ENCODE data around the gene SLC25A36.
"Not testable (repeated sequence)": the region's sequence is repeated elsewhere in the genome, so short reads cannot be mapped to it uniquely, and the experiment has no call there.

SLC25A36 gene

DNA sequence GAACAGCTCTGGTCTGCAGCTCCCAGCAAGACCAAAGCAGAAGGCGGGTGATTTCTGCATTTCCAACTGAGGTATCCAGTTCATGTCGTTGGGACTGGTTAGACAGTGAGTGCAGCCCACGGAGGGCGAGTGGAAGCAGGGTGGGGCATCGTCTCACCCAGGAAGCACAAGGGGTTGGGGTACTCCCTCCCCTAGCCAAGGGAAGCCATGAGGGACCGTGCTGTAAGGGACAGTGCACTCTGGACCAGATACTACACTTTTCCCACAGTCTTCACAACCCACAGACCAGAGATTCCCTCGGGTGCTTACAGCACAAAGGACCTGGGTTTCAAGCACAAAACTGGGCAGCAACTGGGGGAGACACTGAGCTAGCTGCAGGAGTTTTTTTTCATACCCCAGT is 8.5 kb upstream of the SLC25A36 start:
- no peak for DNase-seq

DNA sequence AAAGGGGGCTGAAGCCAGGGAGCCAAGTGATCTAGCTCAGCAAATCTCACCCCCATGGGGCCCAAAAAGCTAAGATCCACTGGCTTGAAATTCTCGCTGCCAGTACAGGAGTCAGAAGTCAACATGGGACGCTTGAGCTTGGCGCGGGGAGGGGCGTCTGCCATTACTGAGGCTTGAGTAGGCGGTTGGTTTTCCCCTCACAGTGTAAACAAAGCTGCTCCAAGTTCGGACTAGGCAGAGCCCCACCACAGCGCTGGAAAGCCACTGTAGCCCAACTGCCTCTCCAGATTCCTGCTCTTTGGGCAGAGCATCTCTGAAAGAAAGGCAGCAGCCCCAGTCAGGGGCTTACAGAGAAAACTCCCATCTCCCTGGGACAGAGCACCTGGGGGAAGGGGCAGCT is 8.1 kb upstream of the SLC25A36 start:
- DNase-seq = no peak

DNA sequence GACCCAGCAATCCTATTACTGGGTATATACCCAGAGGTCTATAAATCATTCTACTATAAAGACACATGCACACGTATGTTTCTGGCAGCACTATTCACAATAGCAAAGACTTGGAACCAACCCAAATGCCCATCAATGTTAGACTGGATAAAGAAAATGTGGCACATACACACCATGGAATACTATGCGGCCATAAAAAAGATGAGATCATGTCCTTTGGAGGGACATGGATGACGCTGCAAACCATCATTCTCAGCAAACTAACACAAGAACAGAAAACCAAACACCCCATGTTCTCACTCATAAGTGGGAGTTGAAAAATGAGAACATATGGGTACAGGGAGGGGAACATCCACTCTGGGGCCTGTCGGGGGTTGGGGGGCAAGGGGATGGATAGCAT is 2.3 kb upstream of the SLC25A36 start:
- DNase-seq = not testable (repeated sequence)

DNA sequence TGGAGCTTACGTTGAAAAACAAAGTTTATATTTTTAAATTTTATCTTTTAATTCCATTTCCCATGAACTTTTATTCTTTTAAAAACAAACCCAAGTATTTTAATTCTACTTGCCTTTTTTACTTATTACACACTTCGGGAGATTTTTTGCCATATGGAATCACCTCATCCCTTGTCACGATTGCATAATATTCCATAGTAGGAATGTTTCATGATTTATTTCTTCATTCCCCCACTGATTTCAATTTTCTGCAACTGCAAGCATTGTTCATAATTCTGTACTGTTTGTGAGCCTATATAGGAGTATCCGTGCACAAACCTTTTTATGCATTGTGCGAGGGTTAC is 574 bp upstream of the SLC25A36 start:
- DNase-seq = no peak

DNA sequence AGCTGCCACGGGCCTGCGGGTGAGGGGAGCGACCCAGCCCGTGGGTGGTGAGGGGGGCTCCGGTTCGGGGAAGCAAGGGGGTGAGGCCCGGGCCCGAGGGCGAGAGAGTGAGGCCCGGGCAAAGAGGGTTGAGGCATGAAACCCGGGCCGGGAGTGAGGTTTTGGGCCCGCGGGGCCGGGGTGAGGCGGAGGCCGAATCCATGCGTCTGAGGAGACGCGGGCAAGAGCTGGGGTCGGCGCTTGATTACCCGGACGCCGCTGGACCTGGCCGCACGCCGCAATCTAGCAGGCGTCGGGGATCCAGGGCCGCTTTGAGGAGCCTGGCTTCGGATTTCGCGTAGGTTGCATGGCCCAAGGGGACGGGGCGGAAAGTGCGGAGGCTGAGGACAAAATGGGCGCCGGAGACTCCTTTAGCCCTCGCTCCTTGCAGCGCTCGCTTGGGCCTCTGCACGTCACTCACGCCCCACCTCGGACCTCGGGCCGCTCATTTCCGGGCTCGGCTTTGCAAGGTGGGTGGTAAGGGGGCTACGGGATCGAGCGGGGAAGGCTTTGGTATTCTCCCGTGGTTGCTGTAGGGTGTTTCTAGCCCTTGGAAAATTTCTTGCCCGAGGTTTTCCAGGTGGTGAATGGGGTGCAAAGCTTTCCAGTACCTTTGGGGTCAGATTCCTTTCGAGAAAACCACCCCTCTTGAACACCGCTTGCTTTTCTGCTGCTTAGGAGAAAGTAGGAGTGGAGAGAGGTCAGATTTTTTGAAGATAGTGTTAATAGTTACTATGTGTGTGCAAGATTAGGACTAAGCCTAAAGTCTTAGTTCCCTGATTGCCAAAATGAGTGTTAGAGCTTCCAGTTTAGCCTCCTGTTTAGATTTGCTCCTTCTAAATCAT is 827 bp downstream of the SLC25A36 start:
- peak; percentile 49 to 59 for DNase-seq

DNA sequence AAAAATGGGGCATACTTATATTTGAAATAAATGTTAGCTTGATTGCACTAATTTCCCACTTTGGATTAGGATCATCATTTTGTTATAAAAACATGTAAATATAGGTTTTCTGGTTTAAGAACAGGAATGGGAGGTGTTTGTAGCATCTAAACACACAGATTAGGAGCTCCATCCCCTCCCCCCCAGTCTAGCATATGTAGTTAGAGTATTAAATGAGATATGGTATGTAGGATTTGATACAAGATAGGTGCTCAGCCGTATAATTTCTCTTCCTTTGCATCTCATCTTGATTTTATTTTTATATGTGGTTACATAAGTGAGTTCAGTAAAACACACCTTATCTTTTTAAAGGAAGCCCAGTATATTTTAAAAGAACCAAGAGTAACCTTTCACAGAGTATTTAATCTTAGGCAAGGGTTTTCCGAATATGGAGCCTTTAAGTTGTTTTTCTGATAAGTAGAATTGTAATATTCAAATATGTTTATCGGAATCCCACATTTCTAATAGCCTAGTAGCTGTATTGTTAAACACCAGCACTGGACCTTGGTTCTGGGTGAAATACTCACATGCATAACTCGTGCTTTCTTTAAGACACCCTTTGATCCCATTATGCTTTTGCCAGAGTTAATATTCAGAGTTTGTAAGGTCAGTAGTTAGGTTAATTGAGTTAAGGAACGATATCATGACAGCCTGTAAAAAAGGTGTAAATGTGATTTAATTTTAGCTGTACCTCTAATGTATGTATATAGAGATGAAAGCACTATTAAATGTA is 2.3 kb downstream of the SLC25A36 start:
- no peak for DNase-seq

DNA sequence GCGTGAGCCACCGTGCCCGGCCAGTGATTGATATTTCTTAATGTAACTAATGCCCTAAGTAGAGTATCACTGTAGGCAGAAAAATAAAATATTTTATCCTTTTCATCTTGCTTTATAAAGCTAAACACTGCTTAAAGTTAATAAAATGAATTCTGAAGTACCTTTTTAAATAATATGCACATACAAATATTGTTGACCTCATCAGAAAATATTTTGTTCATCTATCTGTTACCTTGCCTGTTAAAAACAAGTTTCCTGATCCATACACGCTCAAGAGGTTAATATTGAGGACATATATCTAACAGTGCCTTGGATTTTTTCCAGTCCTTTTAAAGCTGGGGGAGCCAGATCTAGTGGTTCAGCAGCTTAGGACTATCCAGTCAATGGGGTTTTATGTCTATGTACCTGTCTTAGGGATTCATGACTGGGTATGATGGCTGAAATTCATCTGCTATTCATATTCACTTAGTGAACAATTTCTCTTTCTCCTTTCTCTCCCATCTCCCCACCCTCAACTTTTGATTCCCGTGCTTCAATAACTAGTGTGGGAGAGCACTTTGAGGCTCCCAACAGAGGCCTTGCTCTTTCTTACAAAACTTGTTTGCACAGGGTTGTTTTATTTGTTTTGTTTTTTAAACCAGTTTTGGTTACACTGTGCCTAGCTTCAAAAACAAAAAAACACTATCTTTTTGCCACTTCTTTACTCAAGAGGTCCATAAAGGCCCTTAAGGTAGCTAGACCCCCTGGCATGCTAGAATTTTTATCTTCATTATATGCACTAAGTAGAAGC is 7.0 kb downstream of the SLC25A36 start:
- DNase-seq = no peak

DNA sequence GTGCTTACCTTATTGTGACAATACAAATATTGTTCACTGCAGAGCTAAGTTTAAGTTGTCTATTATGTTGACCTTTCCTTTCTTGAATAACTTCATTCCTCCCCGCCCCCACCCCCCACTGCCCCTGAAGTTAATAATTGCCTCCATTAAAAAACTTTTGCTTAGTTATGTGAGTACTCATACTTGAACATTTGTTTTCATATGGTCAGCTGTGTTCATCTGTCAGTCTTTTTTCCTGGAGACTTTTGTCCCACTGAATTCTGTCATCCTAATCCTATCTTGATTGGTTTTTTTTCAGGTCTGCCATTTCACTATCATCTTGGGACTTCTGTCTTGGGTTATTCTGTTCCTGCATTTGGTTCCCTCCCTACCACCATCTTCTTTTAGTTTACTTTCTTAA is 8.5 kb downstream of the SLC25A36 start:
- no peak for DNase-seq

DNA sequence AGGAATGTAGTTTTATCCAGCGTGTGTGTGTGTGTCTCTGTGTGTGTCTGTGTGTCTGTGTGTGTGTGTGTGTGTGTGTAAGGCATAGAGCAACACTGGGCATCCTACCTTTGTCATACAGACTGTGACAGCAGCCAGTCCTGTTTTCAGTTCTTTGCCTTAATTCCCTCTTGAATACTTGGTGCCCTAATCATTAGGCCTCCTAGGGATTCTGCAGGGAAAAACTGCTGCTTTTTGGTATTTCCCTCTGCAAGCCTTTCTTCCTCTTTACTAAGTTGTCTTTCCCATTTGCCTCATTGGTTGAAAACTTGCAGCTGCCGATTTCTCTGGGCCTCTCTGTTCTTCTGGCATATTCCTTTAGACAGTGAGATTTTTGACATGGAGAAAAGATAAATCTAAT is 9.2 kb downstream of the SLC25A36 start:
- DNase-seq = no peak

DNA sequence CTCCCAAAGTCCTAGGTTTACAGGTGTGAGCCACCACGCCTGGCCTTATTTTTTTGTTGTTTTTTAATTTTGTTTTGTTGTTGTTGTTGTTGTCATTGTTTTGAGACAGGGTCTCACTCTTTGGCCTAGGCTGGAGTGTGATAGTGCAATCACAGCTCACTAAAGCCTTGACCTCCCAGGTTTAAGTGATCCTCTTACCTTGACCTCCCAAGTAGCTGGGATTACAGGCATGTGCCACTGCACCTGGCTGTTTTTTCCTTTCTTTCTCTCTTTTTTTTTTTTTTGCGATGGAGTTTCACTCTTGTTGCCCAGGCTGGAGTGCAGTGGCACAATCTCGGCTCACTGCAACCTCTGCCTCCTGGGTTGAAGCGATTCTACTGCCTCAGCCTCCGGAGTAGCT is 10.1 kb downstream of the SLC25A36 start:
- not testable (repeated sequence) for DNase-seq

DNA sequence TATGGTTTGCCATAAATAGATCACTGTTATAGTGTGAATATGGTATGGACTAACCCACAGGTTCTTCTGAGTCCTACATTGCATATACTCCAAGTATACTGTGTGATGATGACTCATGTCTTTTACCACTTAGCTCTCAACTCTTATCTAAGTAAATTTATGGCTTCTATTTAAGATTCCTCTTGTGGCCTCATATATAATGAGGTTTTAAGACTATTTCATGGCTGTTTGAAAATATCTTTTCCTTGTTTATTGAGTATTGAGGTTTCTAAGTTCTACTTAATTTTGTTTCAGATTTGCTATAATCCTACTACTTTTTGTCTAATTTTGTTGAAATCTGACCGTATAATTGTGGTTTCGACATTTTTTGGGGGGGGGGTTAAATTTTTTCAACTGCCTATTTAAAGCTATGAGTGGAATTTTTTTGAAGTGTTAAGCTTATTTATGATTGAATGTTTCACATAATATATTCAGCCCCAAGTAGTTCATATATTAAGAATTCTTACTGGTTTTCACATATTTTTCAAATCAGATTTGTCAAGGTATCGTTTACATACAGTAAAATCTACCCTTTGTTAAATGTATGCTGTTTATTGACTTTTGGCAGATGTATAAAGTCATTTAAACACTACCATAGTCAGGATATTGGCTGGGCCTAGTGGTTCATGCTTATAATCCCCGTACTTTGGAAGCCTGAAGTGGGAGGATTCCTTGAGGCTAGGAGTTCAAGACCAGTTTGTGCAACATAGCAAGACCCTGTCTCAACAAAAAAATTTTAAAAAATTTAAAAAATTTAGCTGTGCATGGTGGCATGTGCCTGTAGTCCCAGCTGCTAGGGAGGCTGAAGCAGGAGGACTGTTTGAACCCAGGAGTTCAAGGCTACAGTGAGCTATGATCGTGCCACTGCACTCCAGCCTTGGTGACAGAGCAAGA is 11.7 kb downstream of the SLC25A36 start:
- DNase-seq = no peak

DNA sequence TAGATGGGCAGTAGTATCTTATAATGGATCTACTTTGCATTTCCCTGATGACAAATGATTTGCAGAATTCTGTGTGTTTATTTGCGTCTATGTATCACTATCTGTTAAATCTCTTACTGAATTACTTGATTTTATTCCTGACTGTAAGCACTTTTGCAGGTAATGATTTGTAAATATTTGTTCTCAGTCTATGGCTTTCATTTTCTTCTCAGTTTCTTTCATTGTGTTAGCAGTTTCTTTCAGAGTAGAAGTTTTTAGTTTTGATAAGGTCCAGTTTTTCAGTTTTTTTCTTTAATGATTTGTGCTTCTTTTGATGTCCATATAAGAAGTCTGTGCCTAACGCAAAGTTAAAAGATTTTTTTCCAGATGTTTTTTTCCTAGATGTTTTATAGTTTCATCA is 12.9 kb downstream of the SLC25A36 start:
- no peak for DNase-seq

DNA sequence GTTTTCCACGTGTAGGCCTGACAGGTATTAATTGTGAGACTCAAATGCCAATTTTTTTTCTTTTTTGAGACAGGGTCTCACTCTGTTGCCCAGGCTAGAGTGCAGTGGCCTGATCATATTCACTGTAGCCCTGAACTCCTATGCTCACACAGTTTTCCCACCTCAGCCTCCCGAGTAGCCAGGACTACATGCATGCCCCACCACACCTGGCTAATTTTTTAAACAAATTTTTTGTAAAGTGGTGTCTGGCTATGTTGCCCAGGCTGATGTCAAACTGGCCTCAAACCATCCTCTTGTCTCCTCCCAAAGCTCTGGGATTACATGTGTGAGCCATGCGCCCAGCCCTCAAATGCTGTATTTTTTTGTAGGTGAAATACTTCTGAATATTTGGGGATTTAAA is 14.0 kb downstream of the SLC25A36 start:
- DNase-seq = no peak

DNA sequence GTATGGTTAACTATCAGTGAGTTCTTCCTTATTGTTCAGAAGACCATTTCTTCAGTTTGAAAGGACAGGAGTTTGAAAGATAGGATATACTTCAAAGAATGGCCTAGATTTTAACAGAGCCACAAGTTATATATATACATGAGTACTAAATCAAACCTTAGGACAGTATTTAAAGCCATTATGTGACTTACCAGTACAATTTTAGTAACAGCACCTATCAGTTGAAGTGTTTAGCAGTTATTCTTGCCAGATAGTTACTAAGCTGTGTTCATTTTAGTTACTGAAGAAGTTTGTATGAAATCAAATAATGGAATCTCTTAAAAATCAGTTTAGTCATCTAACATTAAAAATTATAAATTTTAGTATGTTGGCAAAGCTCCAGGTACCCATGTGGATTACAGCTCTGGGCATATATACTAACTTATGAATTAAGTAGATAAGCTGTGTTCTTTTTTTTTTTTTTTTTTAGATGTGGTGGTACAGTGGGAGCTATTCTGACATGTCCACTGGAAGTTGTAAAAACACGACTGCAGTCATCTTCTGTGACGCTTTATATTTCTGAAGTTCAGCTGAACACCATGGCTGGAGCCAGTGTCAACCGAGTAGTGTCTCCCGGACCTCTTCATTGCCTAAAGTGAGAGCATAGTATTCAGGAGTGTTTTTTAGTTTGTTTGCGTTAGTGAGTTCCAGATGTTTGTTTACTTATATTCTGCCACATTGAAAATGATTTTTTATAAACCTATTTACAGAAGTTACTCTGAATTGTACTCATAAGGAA is 14.6 kb downstream of the SLC25A36 start:
- no peak for DNase-seq

DNA sequence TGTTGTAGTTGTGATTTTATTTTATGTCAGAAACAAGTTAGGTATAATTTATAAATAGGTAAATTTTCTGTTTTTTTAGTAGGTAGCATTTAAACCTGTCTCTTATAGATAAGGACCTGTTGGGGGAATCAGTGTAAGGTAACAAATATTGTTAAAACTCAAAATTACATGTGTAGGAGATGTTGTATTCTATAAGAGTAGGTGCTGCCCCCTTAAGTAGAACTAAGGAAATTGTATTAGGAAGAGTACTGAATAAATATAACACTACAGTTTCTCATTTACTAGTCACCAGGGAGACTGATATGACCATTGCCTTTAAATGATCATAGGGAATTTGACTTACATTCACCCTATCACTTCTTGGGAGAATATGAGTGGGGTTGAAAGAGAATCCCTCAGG is 31.2 kb downstream of the SLC25A36 start:
- DNase-seq = peak in 1 of 2 experiments; percentile 6

DNA sequence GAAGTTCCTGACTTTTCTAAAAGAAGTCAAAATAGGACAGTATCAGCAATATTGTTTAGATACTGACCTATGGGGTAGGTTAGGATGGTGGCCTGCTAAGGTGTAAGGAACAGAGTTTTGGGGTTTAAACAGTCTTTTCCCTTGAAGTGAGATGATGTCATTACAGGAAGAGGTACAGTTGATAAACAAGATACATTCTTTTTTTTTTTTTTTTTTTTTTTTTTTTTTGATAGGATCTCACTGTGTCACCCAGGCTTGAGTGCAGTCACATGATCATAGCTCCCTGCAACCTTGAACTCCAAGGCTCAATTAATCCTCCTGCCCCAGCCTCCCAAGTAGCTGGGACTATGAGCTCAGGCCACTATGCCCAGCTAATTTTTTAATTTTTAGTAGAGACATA is 33.3 kb downstream of the SLC25A36 start:
- DNase-seq = no peak

DNA sequence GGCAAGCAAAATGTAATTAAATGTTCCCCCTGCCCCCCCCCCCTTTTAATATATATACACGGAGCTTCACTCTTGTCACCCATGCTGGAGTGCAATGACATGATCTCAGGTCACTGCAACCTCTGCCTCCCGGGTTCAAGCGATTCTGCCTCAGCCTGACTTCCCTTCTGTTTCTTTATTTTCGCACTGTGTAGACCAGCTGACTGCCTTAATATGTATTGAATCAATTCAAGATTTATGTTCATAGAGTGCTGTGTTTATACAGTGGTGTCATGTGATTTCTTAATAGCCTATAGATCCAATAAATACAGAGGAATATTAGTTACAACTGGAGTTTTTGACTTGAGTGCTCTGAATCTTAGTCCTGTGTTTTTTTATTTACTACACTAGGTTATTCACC is 39.0 kb downstream of the SLC25A36 start:
- DNase-seq = no peak

DNA sequence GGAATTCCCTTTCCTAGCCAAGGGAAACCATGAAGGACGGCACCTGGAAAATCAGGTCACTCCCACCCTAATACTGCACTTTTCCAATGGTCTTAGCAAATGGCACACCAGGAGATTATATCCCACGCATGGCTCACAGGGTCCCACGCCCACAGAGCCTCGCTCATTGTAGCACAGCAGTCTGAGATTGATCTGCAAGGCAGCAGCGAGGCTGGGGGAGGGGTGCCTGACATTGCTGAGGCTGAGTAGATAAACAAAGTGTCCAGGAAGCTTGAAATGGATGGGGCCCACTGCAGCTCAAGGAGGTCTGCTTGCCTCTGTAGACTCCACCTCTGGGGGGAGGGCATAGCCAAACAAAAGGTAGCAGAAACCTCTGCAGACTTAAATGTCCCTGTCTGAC is 46.2 kb downstream of the SLC25A36 start:
- not testable (repeated sequence) for DNase-seq

DNA sequence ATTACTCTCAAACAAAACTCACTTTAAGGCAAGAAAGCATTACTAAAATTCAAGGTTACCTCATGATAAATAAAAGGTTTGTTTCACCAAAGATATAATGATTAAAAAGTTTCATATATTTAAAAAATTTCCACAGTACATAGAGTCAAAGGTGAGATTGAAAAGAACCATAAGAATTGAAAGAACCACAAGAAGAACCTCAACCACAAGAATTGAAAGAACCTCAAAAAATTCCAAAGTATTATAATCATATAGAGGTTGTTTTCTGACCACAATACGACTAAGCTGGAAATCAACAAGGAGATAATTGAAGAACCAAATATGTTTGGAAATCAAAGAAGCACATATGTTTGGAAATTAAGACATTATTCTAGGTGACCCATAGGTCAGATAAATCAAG is 52.7 kb downstream of the SLC25A36 start:
- DNase-seq = no peak

DNA sequence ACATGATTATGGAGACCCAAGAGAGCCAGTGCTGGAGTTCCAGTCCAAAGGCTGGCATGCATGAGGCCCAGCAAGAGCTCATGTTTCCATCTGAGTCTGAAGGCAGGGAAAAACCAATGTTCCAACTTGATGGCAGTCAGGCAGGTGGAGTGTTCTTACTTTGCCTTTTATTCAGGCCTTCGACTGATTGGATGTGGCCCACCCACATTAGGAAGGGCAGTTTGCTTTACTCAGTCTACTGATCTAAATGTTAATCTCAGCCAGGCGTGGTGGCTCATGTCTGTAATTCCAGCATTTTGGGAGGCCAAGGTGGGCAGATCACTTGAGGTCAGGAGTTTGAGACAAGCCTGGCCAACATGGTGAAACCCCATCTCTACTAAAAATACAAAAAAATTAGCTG is 53.2 kb downstream of the SLC25A36 start:
- not testable (repeated sequence) for DNase-seq

DNA sequence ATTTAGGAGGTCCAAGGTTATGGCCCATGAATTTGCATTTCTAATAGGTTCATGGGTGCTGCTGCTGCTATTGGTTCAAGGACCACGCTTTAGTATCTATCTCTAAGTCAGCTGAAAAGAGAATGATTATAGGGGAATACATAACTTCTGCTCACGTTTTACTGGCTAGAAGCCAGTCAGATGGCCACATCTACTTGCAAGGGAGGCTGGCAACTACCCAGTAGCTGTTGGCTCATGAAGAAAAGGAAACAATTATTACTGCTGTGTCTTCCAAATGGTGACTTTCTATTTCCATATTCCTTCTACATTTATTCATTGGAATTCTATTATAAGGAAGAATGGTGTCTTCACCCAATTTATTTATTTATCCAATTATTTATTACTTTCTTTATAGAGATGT is 54.2 kb downstream of the SLC25A36 start:
- DNase-seq = no peak

All from SHP77 (cell line).